Thymus (tissue), 11 donors: ENCODE data around the gene ACOT13. TPM values are rescaled to one million over a fixed set of nuclear protein-coding genes. Genes with fewer than 3 reads are reported as not detected.
"Not testable (repeated sequence)": the region's sequence is repeated elsewhere in the genome, so short reads cannot be mapped to it uniquely, and the experiment has no call there.

ENCODE experiments used
- DNase-seq, 9 donors: peaks; one replicate each; pipeline ENCODE4 v3.0.0-alpha.2; 2013; ENCODE audit warnings: low spot score in 9 of 9, low read depth in 6 of 9, missing footprints in 1 of 9
- H3K27ac ChIP-seq, 2 donors: one replicate each; pipeline ENCODE4 v1.5.1; 2013; ENCODE audit warnings: control low read depth in 1 of 2, low read depth in 1 of 2, low read length in 1 of 2, mild to moderate bottlenecking in 1 of 2, moderate library complexity in 1 of 2
- H3K27me3 ChIP-seq, 2 donors: one replicate each; pipeline ENCODE4 v1.5.1; 2013; ENCODE audit warnings: low read length in 1 of 2; ENCODE audit not compliant: control insufficient read depth in 2 of 2, insufficient read depth in 1 of 2
- H3K36me3 ChIP-seq, 2 donors: one replicate each; pipeline ENCODE4 v1.5.1; 2013; ENCODE audit warnings: low read length in 1 of 2, mild to moderate bottlenecking in 1 of 2, moderate library complexity in 1 of 2; ENCODE audit not compliant: control insufficient read depth in 2 of 2, insufficient read depth in 2 of 2
- H3K4me1 ChIP-seq, 2 donors: one replicate each; pipeline ENCODE4 v1.5.1; 2013; ENCODE audit warnings: low read length in 2 of 2; ENCODE audit not compliant: control insufficient read depth in 2 of 2, insufficient read depth in 2 of 2
- H3K4me3 ChIP-seq, 2 donors: one replicate each; pipeline ENCODE4 v1.5.1; 2013; ENCODE audit warnings: low read length in 2 of 2, control low read depth in 1 of 2, mild to moderate bottlenecking in 1 of 2
- H3K9me3 ChIP-seq, 2 donors: one replicate each; pipeline ENCODE4 v1.5.1; 2013; ENCODE audit warnings: low read length in 1 of 2, mild to moderate bottlenecking in 1 of 2; ENCODE audit not compliant: control insufficient read depth in 2 of 2, insufficient read depth in 1 of 2
- WGBS: extraction: QIAGEN DNeasy Blood & Tissue Kit; methylation state at CpG from one replicate; pipeline ENCODE4 v1.1.7; 2013; 5-methylcytosine and 5-hydroxymethylcytosine counted together
- polyA plus RNA-seq: library from polyadenylated mRNA; stranded (reverse); fragments of 200-250 nt; gene quantifications from one replicate; pipeline ENCODE4 v1.2.3, GENCODE V29; 2013
- total RNA-seq: library from RNA; stranded (reverse); fragments of 120-200 nt; gene quantifications from one replicate; pipeline ENCODE4 v1.2.4, GENCODE V29; 2013
- donor health status: healthy.

Gene ACOT13
- total and polyA plus RNA-seq, 2 donors: 24.6 to 29.4 TPM

GRCh38 chr6:24692848-24693592 lies 26.1 kb downstream of the ACOT13 start:
- peak in 7 of 9 donors; percentile 20 to 72 (median 34) for DNase-seq
- H3K27ac ChIP-seq: peak overlapping the region; percentile 61 to 65
- H3K4me3 ChIP-seq: no peak overlapping the region
- peaks cover 0 to 6% of the 10 kb centered on the region in 2 donors for H3K36me3 ChIP-seq
- no peaks in the 10 kb centered on the region for H3K27me3 ChIP-seq
- peaks cover 6 to 12% of the 10 kb centered on the region in 2 donors for H3K4me1 ChIP-seq
- H3K9me3 ChIP-seq: no peaks in the 10 kb centered on the region
- 98% methylated on average over 2 of the region's 2 CpGs for WGBS

GRCh38 chr6:24694198-24694597 lies 27.3 kb downstream of the ACOT13 start:
- Histone ChIP-seq H3K9me3 (no peaks in the 10 kb centered on the region), H3K36me3 (peaks cover 5 to 11% of the 10 kb centered on the region in 2 donors), H3K27me3 (no peaks in the 10 kb centered on the region), H3K4me1 (peaks cover 6 to 12% of the 10 kb centered on the region in 2 donors), H3K27ac (no peak overlapping the region), H3K4me3 (no peak overlapping the region)
- DNase-seq: no peak
- WGBS: 97% methylated on average over 1 of the region's 1 CpG

- H3K36me3 ChIP-seq: peaks cover 5 to 18% of the 10 kb centered on the region in 2 donors
- not testable (repeated sequence) for H3K27ac ChIP-seq, H3K27me3 ChIP-seq, H3K4me3 ChIP-seq, H3K9me3 ChIP-seq
- 42% methylated on average over 8 of the region's 8 CpGs for WGBS
- peaks cover 6 to 12% of the 10 kb centered on the region in 2 donors for H3K4me1 ChIP-seq
- peak in 6 of 9 donors; percentile 31 to 76 (median 39) for DNase-seq
These were observed 28.8 kb downstream of the ACOT13 start for GRCh38 chr6:24695635-24696034.

GRCh38 chr6:24696097-24696496 lies 29.2 kb downstream of the ACOT13 start:
- WGBS: 98% methylated on average over 2 of the region's 2 CpGs
- H3K4me1 ChIP-seq: peaks cover 6 to 7% of the 10 kb centered on the region in 2 donors
- peaks cover 5 to 20% of the 10 kb centered on the region in 2 donors for H3K36me3 ChIP-seq
- H3K27me3 ChIP-seq: no peaks in the 10 kb centered on the region
- H3K27ac ChIP-seq: no peak overlapping the region
- no peak overlapping the region for H3K4me3 ChIP-seq
- DNase-seq: no peak
- no peaks in the 10 kb centered on the region for H3K9me3 ChIP-seq

- 95% methylated on average over 3 of the region's 3 CpGs for WGBS
- H3K4me1 ChIP-seq: no peaks in the 10 kb centered on the region
- peak overlapping the region in 1 of 2 donors; percentile 30 for H3K27ac ChIP-seq
- H3K9me3 ChIP-seq: no peaks in the 10 kb centered on the region
- no peaks in the 10 kb centered on the region for H3K27me3 ChIP-seq
- no peak overlapping the region for H3K4me3 ChIP-seq
- peaks cover 16 to 55% of the 10 kb centered on the region in 2 donors for H3K36me3 ChIP-seq
- DNase-seq: no peak
These were observed 32.9 kb downstream of the ACOT13 start for GRCh38 chr6:24699521-24700359.

- Histone ChIP-seq H3K27ac (peak overlapping the region in 1 of 2 donors; percentile 5), H3K4me3 (no peak overlapping the region), H3K27me3 (no peaks in the 10 kb centered on the region), H3K36me3 (peaks cover 31 to 82% of the 10 kb centered on the region in 2 donors), H3K9me3 (no peaks in the 10 kb centered on the region), H3K4me1 (no peaks in the 10 kb centered on the region)
- no peak for DNase-seq
- WGBS: 95% methylated on average over 4 of the region's 4 CpGs
These were observed 35.9 kb downstream of the ACOT13 start for GRCh38 chr6:24702720-24703282.

- H3K4me1 ChIP-seq: no peaks in the 10 kb centered on the region
- no peaks in the 10 kb centered on the region for H3K27me3 ChIP-seq
- no peak overlapping the region for H3K4me3 ChIP-seq
- DNase-seq: no peak
- H3K9me3 ChIP-seq: no peaks in the 10 kb centered on the region
- no peak overlapping the region for H3K27ac ChIP-seq
- H3K36me3 ChIP-seq: peaks cover 40 to 90% of the 10 kb centered on the region in 2 donors
These were observed 37.6 kb downstream of the ACOT13 start for GRCh38 chr6:24704468-24704867.

GRCh38 chr6:24708612-24709011 lies 41.7 kb downstream of the ACOT13 start:
- H3K27me3 ChIP-seq: no peaks in the 10 kb centered on the region
- H3K36me3 ChIP-seq: peaks cover 49 to 96% of the 10 kb centered on the region in 2 donors
- H3K9me3 ChIP-seq: no peaks in the 10 kb centered on the region
- no peak overlapping the region for H3K27ac ChIP-seq
- H3K4me1 ChIP-seq: no peaks in the 10 kb centered on the region
- WGBS: 95% methylated on average over 3 of the region's 3 CpGs
- no peak for DNase-seq
- no peak overlapping the region for H3K4me3 ChIP-seq
